GM21825 (cell line): ENCODE results near the gene SPANXN4.

Experiments
- ATAC-seq: cut with Tn5 transposase; IDR thresholded peaks from one replicate; pipeline ENCODE4 v1.9.1; 2021; ENCODE audit warnings: mild to moderate bottlenecking, moderate library complexity; ENCODE audit not compliant: unreplicated experiment

Gene SPANXN4, protein sequence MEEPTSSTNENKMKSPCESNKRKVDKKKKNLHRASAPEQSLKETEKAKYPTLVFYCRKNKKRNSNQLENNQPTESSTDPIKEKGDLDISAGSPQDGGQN

DNA sequence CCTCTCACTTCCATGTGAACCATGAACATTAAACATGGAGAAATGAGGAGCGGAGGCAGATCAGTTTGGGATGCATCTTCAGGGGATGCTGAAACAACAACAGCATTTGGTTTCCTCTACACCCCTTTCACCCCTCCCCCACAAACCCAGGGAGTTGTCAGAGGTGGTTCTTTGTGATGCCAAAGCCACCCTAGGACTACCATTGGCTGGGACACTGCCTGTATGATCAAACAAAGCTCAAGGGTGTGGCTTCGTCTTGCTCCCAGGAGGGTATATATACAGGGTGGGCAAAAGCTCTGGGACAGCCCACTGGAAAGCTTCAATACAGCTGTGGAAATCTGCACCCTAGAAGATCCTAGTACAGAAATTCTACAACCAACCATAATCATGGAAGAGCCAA is at the start of gene SPANXN4:
Gene SPANXN4, plus strand, starts transcription at position 301 of the 400 bp plus-strand sequence. Its CDS starts 87 bp downstream, at position 388.
- ATAC-seq = no peak

DNA sequence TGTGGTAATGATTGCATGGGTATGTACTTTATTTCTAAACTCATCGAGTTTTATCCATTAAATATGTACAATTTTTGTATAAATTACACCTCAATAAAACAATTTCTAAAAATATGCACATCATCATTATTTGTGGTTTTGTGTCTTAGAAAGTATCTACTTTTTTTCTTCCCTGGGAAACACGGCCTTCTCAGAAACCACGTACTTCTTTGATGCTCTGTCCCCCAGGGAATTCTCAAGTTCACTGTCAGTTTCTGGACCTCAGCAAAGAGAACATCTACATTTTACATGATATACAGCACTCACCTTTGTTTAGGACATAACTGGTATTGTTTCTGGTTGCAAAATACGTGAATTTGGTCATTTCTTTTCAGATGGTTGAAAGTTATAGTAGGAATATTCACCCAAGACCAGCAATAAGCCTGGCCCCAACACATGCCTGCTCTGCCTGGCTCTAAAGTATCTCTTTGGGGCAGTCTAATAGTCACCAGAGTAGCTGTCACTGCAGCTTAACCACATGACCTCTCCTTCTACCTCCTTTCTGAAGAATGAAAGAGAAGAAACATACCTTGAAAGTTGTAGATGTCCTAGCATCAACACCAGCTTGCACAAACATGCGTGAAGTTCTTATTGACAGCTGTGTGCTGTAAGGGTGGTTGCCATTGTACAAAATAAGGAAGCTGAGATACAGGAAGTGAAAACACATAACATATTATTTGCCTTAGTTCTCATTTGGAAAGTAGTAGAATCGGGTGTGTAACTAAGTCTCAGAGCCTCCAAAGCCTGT is 48.4 kb upstream of the SPANXN4 start:
- ATAC-seq = peak; percentile 84

DNA sequence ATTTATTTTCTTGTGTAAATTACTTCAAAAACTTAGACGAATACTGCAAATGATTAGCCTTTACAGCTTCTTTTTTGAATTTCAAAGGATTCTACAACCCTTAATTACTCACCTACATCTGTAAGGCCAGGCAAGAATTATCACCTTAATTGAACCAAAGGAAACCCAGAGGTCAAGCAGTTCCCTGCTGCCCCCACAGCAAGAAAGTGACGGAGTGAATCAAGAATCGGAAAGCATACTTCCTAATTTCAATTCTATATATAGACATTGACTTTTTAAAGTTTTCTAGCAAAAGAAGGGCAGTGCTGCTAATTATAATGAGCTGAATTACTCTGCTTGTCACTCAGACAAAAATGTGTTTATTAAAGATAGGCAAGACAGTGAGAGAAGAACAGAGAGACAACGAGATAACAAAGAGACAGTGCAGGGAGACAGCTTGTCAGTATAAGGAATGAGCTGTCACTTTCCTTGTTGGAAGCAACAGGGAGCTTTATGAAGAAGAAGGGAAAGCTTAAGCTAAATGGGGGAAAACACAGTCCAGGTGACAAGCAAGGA is 47.5 kb upstream of the SPANXN4 start:
- peak; percentile 51 for ATAC-seq

DNA sequence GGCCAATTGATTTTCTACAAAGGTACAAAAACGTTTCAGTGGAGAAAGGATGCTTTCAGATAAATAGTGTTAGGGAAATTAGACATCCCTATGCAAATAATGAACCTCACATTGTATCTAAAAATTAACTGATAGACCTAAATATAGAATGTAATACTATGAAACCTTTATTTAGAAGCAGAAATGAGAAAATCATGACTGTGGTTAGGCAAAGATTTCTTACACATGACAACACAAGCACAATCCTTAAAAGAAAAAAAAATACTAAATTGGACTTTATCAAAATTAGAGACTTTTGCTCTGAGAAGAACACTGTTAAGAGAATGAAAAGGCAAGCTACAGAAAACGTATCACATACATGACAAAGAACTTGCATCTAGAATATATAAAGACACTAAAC is 43.0 kb upstream of the SPANXN4 start:
- ATAC-seq = no peak

DNA sequence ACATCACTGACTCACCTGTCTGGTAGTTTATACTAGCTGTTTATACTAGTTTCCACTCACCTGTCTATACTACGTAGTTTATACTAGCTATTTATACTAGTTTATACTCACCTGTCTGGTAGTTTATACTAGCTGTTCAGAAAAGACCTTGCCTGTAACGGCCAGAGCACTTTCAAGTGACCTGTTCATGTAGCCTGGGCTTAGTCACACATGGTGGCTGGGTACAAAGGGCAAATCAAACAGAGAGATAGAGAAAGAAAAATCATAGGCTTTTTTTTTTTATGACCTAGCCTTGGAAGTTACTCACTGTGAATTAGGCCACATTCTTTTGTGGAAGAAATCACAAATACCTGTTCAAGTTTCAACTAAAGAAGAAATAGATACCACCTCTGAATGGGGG is 30.7 kb upstream of the SPANXN4 start:
- no peak for ATAC-seq

DNA sequence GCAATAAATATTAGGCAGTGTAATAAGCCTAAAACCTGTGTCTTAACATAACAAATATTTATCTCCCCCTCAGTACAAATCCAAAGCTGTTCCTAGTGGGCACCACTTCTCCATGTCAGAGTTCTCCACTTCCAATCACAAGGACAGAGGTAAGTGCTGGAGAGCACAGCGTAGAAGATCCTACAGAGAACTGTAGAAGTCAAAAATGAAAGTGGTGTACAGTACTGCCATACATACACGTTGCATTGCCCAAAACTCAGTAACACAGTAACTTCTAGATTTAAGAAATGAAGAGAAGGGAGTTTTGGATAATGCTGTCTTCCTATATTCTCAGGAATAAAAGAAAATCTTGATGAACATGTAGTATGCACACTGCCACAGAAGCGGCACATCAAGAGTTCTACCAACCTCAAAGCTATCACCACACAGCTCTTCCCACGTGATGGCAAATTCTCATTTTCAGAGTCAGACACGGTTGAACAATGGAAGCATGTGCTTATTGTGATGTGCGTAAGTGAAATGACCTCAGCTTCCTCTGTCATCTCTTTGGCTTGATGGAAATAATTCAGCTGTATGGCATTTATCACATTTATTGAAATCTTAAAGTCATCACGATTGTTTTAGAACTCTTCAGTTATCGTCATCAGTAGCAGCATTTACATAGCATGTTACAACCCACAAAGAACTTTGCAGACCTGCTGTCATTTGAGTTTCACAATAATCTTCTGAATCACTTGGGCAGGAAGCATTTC is 27.1 kb upstream of the SPANXN4 start:
- ATAC-seq = no peak

DNA sequence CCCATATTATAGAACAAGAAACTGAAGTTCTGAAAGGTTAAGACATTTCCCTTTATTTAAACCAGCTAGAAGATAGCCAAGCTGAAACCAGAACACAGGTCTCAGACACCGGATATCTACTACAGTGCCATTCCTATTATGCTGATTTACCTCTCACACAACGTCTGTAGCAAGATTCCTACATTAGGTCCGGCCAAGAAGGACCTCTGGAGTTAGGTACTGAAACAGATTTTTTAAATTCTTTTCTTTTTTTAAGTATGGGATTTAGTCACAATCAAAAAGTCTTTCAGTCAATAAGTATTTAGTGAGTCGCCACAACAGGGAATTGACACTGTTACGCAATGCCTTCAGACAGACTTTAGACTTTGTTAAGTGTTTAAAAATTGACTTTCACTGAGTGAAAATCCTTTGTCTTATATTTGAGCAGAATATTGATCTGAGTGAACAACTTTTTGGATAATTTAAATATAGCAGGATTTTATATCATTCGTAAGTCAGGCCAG is 26.5 kb upstream of the SPANXN4 start:
- ATAC-seq = no peak

DNA sequence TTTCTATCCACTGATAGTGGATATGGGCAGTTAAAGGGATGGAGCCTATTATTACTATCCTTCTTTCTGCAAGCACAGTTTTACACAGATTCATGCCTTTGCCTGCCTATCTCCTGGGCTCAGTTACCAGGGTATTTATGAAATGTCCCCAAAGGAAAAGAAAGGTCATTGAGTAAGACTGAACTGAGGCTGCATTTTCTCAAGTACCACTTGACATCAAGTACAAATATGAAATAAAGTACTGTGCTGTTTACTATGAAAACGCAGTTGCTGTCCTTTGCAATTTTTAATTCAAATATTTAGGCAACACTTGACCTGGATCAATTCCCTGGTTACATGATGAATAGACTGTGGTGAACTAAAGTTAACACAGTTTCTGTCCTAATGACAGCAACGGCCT is 23.5 kb upstream of the SPANXN4 start:
- ATAC-seq = no peak

DNA sequence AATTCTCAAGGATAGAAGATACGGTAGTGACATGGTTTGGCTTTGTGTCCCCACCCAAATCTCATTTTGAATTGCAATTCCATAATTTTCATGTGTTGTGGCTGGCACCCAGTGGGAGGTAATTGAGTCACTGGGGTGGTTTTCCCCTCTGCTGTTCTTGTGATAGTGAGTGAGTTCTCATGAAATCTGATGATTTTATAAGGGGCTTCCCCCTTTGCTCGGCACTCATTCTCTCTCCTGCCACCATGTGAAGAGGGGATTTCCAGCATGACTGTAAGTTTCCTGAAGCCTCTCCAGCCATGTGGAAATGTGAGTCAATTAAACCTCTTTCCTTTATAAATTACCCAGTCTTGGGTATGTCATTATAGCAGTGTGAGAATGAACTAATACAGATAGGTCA is 8.5 kb upstream of the SPANXN4 start:
- no peak for ATAC-seq

DNA sequence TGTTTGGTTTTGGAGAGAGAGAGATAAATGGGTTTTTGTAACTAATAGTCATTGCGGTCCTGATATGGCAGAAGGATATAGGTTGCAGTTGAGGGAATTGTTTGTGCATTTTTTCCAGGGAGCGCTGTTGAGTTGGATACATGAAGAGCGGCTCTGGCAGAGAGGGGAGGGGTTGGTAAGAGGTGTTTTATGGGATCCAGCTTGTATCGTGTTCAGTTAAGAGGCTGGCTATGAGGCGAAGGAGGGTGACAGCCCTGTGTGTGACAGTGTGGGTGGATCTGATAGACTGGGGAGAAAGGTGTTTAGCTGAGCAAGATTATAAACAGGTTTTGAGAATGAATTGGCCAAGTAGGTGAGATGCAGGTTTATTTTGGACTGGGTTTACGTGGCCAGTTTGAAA is 1.5 kb downstream of the SPANXN4 start:
- ATAC-seq = no peak

DNA sequence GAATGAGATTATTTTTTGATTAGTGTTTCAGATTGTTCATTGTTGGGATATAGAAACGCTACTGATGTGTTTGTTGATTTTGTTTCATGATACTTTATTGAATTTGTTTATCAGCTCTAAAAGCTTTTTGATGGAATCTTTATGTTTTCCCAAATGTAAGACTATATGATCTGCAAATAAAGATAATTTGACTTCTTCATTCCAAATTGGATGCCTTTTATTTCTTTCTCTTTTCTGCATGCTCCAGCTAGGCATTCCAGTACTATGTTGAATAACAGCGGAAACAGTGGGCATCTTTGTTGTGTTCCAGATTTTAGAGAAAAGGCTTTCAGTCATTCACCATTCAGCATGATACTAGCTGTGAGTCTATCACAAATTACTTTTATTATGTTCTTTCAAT is 21.8 kb downstream of the SPANXN4 start:
- ATAC-seq = no peak

DNA sequence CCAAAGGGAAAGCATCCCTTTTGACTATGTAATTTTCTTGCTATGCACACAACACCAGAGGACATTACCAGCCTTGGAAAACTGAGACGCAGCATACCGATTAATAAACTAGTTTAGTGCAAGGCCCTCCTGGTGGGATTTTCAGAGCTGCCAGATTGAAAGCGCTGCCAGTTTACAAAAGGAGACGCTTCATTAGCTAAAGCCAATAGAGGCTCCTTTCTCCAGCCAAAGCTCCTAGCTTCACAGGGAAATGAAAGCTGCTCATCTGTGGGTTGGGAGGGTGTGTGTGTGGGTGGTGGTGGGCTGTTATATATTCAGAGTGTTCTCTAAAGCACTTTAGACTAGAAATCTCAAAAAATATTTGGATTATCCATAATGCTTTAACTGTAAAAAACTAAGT is 32.4 kb downstream of the SPANXN4 start:
- no peak for ATAC-seq

DNA sequence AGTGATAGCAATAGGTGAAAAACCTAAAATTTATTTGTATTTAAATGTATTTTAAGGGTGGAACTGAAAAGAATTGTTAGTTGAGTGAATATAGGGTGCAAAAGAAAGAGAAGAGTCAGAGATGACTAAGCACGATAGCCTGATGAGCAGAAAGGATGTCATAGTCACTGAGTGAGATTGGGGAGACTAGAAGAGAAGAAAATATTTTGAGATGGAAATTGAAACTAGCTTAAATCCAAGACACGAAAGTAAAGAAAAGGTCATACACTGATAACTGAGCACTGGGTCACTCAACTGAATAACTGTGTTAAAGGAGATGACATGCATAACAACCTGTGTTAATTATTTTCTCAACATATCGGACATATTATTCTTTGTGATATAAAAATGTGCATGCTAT is 55.5 kb downstream of the SPANXN4 start:
- no peak for ATAC-seq

DNA sequence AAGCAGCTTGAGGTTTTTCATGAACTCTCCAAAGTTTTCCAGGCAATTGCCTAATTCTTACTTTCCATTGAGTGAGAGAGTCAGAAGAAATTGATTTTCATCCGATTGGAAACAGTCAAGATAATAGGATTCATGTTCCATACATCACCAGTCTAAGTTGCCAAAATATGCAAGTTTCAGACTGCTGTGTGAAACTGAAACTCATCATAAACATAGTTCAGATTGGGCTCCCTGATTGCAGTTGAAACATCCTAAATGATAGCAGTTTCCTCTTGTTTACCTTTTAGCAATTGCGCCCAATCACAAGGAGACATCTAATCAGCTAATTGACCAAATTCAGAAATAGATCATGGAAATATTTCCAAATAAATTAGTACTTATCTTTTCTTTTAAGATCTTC is 56.8 kb downstream of the SPANXN4 start:
- no peak for ATAC-seq
